Endothelial cell (in vitro differentiated cells): ENCODE measurements around the gene CDKL5. TPM values are rescaled to one million over a fixed set of nuclear protein-coding genes. Genes with fewer than 3 reads are reported as not detected.

ENCODE experiments used
- DNase-seq: peaks from one replicate; pipeline ENCODE4 v3.0.0; 2021; ENCODE audit warnings: low spot score
- H3K27ac Mint-ChIP-seq: one replicate; pipeline ENCODE4 v1.8.0; 2021; ENCODE audit warnings: mixed read lengths, inconsistent platforms; ENCODE audit not compliant: unreplicated experiment
- H3K27me3 Mint-ChIP-seq: one replicate; pipeline ENCODE4 v1.8.0; 2021; ENCODE audit warnings: mild to moderate bottlenecking, moderate library complexity, mixed read lengths, inconsistent platforms; ENCODE audit not compliant: unreplicated experiment
- H3K36me3 Mint-ChIP-seq: one replicate; pipeline ENCODE4 v1.8.0; 2021; ENCODE audit warnings: mild to moderate bottlenecking, low read depth, mixed read lengths, inconsistent platforms; ENCODE audit not compliant: unreplicated experiment
- H3K4me1 Mint-ChIP-seq: one replicate; pipeline ENCODE4 v1.8.0; 2021; ENCODE audit warnings: mild to moderate bottlenecking, mixed read lengths, inconsistent platforms; ENCODE audit not compliant: unreplicated experiment
- H3K4me3 Mint-ChIP-seq: one replicate; pipeline ENCODE4 v1.8.0; 2021; ENCODE audit warnings: mild to moderate bottlenecking, mixed read lengths, inconsistent platforms; ENCODE audit not compliant: unreplicated experiment
- H3K9me3 Mint-ChIP-seq: one replicate; pipeline ENCODE4 v1.8.0; 2021; ENCODE audit warnings: mixed read lengths, inconsistent platforms; ENCODE audit not compliant: unreplicated experiment
- CTCF ChIP-seq: fragments of 200-600 bp; sonication (generic); IDR thresholded peaks from one replicate; pipeline ENCODE4 v1.5.0; 2021; ENCODE audit warnings: antibody characterized with exemption; ENCODE audit not compliant: unreplicated experiment
- total RNA-seq: library from RNA; stranded (reverse); fragmentation: NEBNext Ultra II Directional; extraction: Animal tissue kit (Norgen Biotek cat#: 25700); gene quantifications from one replicate; pipeline ENCODE4 v1.2.1, GENCODE V29; 2021; ENCODE audit not compliant: unreplicated experiment

The CDKL5 gene
- total RNA-seq, 1 donor from 2014 or later: 10.6 TPM

DNA sequence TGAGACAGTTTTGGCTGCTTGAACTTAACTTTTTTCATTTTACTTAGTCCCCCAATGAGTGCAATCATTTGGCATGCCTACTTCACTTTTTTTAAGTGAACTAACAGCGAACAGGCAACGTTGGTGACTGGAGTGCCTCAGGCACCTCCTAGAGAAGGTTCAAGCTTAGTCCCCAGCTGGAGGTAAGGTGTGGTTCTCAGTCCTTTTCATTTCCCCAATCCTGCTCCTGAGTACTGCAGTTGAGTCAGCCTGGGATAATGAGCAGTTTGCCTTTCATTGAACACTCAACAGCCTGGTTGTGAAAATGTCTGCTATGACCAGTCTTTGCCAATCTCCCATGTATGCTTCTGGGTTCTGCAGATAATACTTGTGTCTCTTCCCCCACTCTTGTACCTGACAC is 109.5 kb downstream of the CDKL5 start:
- TF ChIP-seq CTCF: no peak
- no peaks in the 10 kb centered on the region for H3K9me3 Mint-ChIP-seq
- H3K27me3 Mint-ChIP-seq: peaks cover 1% of the 10 kb centered on the region
- H3K4me1 Mint-ChIP-seq: peaks cover 22% of the 10 kb centered on the region
- H3K27ac Mint-ChIP-seq: no peak overlapping the region
- H3K4me3 Mint-ChIP-seq: no peak overlapping the region
- DNase-seq: no peak
- no peaks in the 10 kb centered on the region for H3K36me3 Mint-ChIP-seq

GRCh38 chrX:18537068-18537467 is 111.7 kb downstream of the CDKL5 start:
- no peak for DNase-seq
- Mint-ChIP-seq H3K27ac (no peak overlapping the region), H3K4me3 (no peak overlapping the region), H3K4me1 (peaks cover 22% of the 10 kb centered on the region), H3K36me3 (no peaks in the 10 kb centered on the region), H3K9me3 (no peaks in the 10 kb centered on the region), H3K27me3 (peaks cover 1% of the 10 kb centered on the region)
- TF ChIP-seq CTCF: no peak

GRCh38 chrX:18537524-18537923 is 112.1 kb downstream of the CDKL5 start:
- TF ChIP-seq CTCF: no peak
- no peak for DNase-seq
- Mint-ChIP-seq H3K4me3 (no peak overlapping the region), H3K27me3 (peaks cover 1% of the 10 kb centered on the region), H3K27ac (no peak overlapping the region), H3K36me3 (no peaks in the 10 kb centered on the region), H3K4me1 (peaks cover 22% of the 10 kb centered on the region), H3K9me3 (no peaks in the 10 kb centered on the region)

DNA sequence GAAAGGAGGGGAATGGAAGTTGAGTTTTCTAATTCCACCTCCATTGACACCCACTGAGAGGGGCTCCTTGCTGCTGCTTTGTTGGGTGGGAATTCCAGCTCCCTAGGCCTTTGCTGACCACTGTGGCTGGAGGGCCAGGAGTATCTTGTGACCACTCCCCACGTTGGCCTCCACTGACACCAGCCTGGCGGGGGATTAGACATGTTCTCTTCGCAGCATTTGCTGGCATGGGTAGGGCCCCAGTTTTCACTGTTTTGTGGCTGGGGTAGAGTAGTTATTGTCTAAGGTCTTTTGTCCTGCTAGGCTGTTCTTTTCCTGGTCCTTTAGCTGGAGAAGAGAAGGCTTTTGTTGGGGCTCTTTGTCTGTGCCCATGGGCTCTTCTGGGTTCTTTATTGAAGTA is 116.7 kb downstream of the CDKL5 start:
- TF ChIP-seq CTCF: no peak
- Mint-ChIP-seq H3K27me3 (no peaks in the 10 kb centered on the region), H3K27ac (no peak overlapping the region), H3K4me3 (no peak overlapping the region), H3K9me3 (no peaks in the 10 kb centered on the region), H3K36me3 (no peaks in the 10 kb centered on the region), H3K4me1 (peaks cover 5% of the 10 kb centered on the region)
- no peak for DNase-seq

- no peaks in the 10 kb centered on the region for H3K27me3 Mint-ChIP-seq
- H3K9me3 Mint-ChIP-seq: no peaks in the 10 kb centered on the region
- no peaks in the 10 kb centered on the region for H3K4me1 Mint-ChIP-seq
- no peaks in the 10 kb centered on the region for H3K36me3 Mint-ChIP-seq
- no peak for DNase-seq
- H3K4me3 Mint-ChIP-seq: no peak overlapping the region
- TF ChIP-seq CTCF: no peak
- H3K27ac Mint-ChIP-seq: no peak overlapping the region
Measured at GRCh38 chrX:18542905-18543304, 117.5 kb downstream of the CDKL5 start.
